Stomach (tissue), 9 donors: ENCODE measurements around the gene BAZ2A. TPM values are rescaled to one million over a fixed set of nuclear protein-coding genes. Genes with fewer than 3 reads are reported as not detected.
"Not testable (repeated sequence)": the region's sequence is repeated elsewhere in the genome, so short reads cannot be mapped to it uniquely, and the experiment has no call there.

Source experiments
- DNase-seq, 2 donors: peaks; one replicate each; pipeline versions ENCODE4 v3.0.0 to v3.0.0-alpha.2; 2013 to 2019
- H3K27ac ChIP-seq, 5 donors: fragments of 200-600 bp in 4 of 5; sonication (generic) in 4 of 5; one replicate each; pipeline ENCODE4 v1.5.1; 2013 to 2019; ENCODE audit warnings: mild to moderate bottlenecking in 1 of 5, moderate library complexity in 1 of 5
- H3K27me3 ChIP-seq, 3 donors: fragments of 200-600 bp; sonication (generic); one replicate each; pipeline ENCODE4 v1.5.1; 2017 to 2019; ENCODE audit warnings: mixed run types in 1 of 3
- H3K36me3 ChIP-seq, 4 donors: fragments of 200-600 bp; sonication (generic); 1 replicate in 3 of 4; 2 replicates in 1 of 4; pipeline ENCODE4 v1.5.1; 2016 to 2019
- H3K4me1 ChIP-seq, 4 donors: fragments of 200-600 bp; sonication (generic); one replicate each; pipeline ENCODE4 v1.5.1; 2016 to 2019
- H3K4me3 ChIP-seq, 4 donors: fragments of 200-600 bp; sonication (generic) in 3 of 4; one replicate each; pipeline ENCODE4 v1.5.1; 2016 to 2019; ENCODE audit warnings: mild to moderate bottlenecking in 1 of 4
- H3K9me3 ChIP-seq, 4 donors: fragments of 200-600 bp; sonication (generic); one replicate each; pipeline ENCODE4 v1.5.1; 2016 to 2019
- EP300 ChIP-seq: sonication (generic); formaldehyde crosslinking; IDR thresholded peaks from one replicate; pipeline ENCODE4 v1.6.1; 2017; ENCODE audit warnings: antibody characterized with exemption
- POLR2A ChIP-seq, 4 donors: fragments of 450-650 bp; IDR thresholded peaks; one replicate each; pipeline ENCODE4 v1.6.1; 2016; ENCODE audit warnings: antibody characterized with exemption in 4 of 4, control low read depth in 2 of 4, mild to moderate bottlenecking in 1 of 4, moderate library complexity in 1 of 4
- POLR2AphosphoS5 ChIP-seq, 3 donors: sonication (generic); formaldehyde crosslinking; IDR thresholded peaks; one replicate each; pipeline ENCODE4 v1.6.1; 2016; ENCODE audit warnings: antibody characterized with exemption in 3 of 3
- WGBS, 5 donors: extraction: QIAGEN DNeasy Blood & Tissue Kit in 3 of 5; methylation state at CpG; one replicate each; pipeline versions ENCODE4 v1.1.5 to v1.1.7; 2013 to 2018; 5-methylcytosine and 5-hydroxymethylcytosine counted together
- intact Hi-C: fragments of 100-400 bp; cut with DNase I; formaldehyde crosslinking; loops from one replicate; pipeline ENCODE4 v1.15.1; 2023; ENCODE audit warnings: low total_unique reads
- polyA plus RNA-seq, 3 donors: library from polyadenylated mRNA; stranded (reverse); fragments of 200-250 nt; gene quantifications; one replicate each; pipeline ENCODE4 v1.2.3, GENCODE V29; 2013
- total RNA-seq, 5 donors: library from RNA; depleted of rRNA; stranded (reverse); fragments of >200 nt; gene quantifications; one replicate each; pipeline versions ENCODE4 v1.1.0 to v1.2.3, GENCODE V29; 2014 to 2016
- TF ChIP-seq, protein P1 (sequence below), 7 experiments: fragments of 450-650 bp in 4 of 7; fragments of 200-600 bp in 3 of 7; sonication (generic) in 3 of 7; IDR thresholded peaks; one replicate each; pipeline ENCODE4 v1.5.1; 2016 to 2019; ENCODE audit warnings: antibody characterized with exemption in 7 of 7, control low read depth in 2 of 7, mild to moderate bottlenecking in 1 of 7
- donor health status: healthy with polysubstance abuse.
- donor health status: Bipolar disorder and iron deficiency.
- donor health status: healthy.

BAZ2A gene
- total and polyA plus RNA-seq, 8 donors, result 9.5 to 158 (median 75.5) TPM

DNA sequence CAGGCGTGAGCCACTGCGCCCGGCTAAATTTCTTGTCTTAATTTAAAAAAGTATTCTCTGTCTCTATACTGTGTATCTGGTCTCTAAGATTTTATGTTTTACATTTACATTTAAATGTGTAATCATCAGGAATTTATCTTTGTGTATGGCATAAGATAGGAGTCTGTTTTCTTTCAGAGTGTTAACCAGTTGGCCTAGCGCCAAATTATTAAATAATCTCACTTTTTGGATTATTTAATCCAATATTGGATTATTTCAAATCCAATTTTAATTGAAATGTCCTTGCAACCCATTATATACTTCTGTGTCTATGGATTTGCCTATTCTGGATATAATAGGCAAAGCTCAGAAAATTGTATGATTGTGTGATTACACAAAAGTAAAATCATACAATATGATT is 45.0 kb downstream of the BAZ2A start:
- intact Hi-C loops, result no loop called here
- no peak overlapping the region for H3K4me3 ChIP-seq
- TF ChIP-seq POLR2A (IDR thresholded peaks at IDR 0.05) (no peak), POLR2AphosphoS5 (IDR thresholded peaks at IDR 0.05) (no peak), EP300 (no peak)
- TF ChIP-seq, protein P1, sequence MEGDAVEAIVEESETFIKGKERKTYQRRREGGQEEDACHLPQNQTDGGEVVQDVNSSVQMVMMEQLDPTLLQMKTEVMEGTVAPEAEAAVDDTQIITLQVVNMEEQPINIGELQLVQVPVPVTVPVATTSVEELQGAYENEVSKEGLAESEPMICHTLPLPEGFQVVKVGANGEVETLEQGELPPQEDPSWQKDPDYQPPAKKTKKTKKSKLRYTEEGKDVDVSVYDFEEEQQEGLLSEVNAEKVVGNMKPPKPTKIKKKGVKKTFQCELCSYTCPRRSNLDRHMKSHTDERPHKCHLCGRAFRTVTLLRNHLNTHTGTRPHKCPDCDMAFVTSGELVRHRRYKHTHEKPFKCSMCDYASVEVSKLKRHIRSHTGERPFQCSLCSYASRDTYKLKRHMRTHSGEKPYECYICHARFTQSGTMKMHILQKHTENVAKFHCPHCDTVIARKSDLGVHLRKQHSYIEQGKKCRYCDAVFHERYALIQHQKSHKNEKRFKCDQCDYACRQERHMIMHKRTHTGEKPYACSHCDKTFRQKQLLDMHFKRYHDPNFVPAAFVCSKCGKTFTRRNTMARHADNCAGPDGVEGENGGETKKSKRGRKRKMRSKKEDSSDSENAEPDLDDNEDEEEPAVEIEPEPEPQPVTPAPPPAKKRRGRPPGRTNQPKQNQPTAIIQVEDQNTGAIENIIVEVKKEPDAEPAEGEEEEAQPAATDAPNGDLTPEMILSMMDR (IDR thresholded peaks at IDR 0.05), result no peak
- peaks cover 21 to 87% (median 71%) of the 10 kb centered on the region in 4 donors for H3K36me3 ChIP-seq
- no peak for DNase-seq
- WGBS, 5 donors, result 78 to 90% (median 84%) methylated on average over 4 of the region's 4 CpGs
- H3K4me1 ChIP-seq, result no peaks in the 10 kb centered on the region
- no peaks in the 10 kb centered on the region for H3K9me3 ChIP-seq
- H3K27me3 ChIP-seq, result no peaks in the 10 kb centered on the region
- H3K27ac ChIP-seq, result no peak overlapping the region

DNA sequence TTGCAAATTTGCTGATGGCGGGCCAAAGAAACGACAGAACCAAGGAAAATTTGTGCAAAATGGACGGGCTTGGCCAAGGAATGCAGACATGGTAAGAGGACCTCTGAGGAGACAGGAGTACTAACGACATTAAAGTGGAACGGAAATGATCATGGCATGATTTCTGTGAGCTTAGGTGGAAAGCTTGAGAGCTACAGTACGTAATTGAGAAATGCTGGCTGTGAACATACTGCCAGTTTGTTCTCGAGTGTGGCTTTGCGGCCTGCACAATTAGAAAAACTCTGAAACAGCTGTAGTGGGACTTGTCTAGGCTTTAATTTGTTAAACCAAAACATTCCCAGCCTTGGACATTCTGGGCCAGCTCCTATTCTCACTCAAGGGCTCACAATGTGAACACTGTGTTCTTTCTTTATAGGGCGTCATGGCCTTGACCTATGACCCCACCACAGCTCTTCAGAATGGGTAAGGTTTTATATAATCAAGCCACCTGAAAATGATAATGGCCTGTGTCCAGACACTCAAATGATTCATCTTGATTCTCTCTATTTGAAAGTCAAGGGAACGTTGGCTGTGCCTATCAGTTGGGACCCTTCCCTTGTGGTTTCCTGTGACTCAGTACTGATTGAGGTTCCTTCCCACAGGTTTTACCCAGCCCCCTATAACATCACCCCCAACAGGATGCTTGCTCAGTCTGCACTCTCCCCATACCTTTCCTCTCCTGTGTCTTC is 48.5 kb downstream of the BAZ2A start:
- 78 to 86% (median 82%) methylated on average over 10 of the region's 10 CpGs for WGBS, 5 donors
- H3K4me1 ChIP-seq, result no peaks in the 10 kb centered on the region
- intact Hi-C loops, result no loop called here
- peaks cover 0 to 67% (median 47%) of the 10 kb centered on the region in 4 donors for H3K36me3 ChIP-seq
- no peak for DNase-seq
- no peaks in the 10 kb centered on the region for H3K27me3 ChIP-seq
- H3K9me3 ChIP-seq, result no peaks in the 10 kb centered on the region
- H3K4me3 ChIP-seq, result no peak overlapping the region
- peak overlapping the region in 1 of 5 donors; percentile 4 for H3K27ac ChIP-seq
- TF ChIP-seq EP300, result no peak
- TF ChIP-seq, protein P1 (IDR thresholded peaks at IDR 0.05), result no peak
- no peak for TF ChIP-seq POLR2A (IDR thresholded peaks at IDR 0.05)
- no peak for TF ChIP-seq POLR2AphosphoS5 (IDR thresholded peaks at IDR 0.05)

GRCh38 chr12:56578983-56579546 is 51.1 kb downstream of the BAZ2A start:
- Histone ChIP-seq H3K9me3 (no peaks in the 10 kb centered on the region), H3K27me3 (no peaks in the 10 kb centered on the region), H3K36me3 (peaks cover 0 to 77% (median 58%) of the 10 kb centered on the region in 4 donors), H3K27ac (no peak overlapping the region), H3K4me1 (no peaks in the 10 kb centered on the region), H3K4me3 (no peak overlapping the region)
- WGBS, 5 donors, result 89 to 96% (median 93%) methylated on average over 10 of the region's 10 CpGs
- DNase-seq, result no peak
- intact Hi-C loops, result no loop called here
- TF ChIP-seq, protein P1 (IDR thresholded peaks at IDR 0.05), result no peak
- TF ChIP-seq EP300, result no peak
- TF ChIP-seq POLR2AphosphoS5 (IDR thresholded peaks at IDR 0.05), result no peak
- TF ChIP-seq POLR2A (IDR thresholded peaks at IDR 0.05), result no peak

DNA sequence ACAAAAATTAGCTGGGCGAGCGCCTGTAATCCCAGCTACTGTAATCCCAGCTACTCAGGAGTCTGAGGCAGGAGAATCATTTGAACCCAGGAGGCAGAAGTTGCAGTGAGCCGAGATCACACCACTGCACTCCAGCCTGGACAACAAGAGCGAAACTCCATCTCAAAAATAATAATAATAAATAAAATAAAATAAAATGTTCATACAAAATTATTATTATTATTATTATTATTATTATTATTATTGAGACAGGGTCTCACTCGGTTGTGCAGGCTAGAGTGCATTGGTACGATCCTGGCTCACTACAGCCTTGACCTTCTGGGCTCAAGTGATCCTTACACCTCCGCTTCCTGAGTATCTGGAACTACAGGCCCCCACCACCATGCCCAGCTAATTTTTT is 52.9 kb downstream of the BAZ2A start:
- H3K27me3 ChIP-seq, H3K27ac ChIP-seq, intact Hi-C loops: not testable (repeated sequence)

DNA sequence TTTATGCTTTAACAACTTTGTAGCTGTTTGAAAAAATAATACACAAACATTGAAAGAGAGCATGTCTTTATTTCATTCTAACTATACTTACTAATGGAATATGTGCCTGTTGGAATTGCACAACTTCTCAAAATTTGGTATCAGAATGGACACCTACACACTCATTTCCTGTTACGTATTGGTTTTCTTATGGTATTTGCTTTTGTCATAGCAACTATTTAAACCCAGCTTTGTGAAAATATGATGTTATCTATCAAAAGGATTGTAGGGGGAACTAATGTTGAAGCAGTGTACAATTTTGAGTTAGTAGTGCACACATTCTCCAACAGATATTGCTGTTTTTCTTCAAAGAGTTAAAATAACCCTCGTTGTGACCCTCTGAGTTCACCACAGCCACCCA is 55.9 kb downstream of the BAZ2A start:
- 55 to 64% (median 57%) methylated on average over 2 of the region's 2 CpGs for WGBS, 5 donors
- Histone ChIP-seq H3K4me1 (peaks cover 0 to 28% (median 3%) of the 10 kb centered on the region in 4 donors), H3K9me3 (no peaks in the 10 kb centered on the region), H3K4me3 (no peak overlapping the region), H3K27me3 (no peaks in the 10 kb centered on the region), H3K27ac (no peak overlapping the region), H3K36me3 (peaks cover 0 to 52% (median 42%) of the 10 kb centered on the region in 4 donors)
- DNase-seq, result no peak
- intact Hi-C loops, result loop anchor here (5.0 kb wide), 1 partner anchor 62 kb away; no protein-coding TSS in a partner anchor
- TF ChIP-seq, protein P1 (IDR thresholded peaks at IDR 0.05), result no peak
- TF ChIP-seq POLR2AphosphoS5 (IDR thresholded peaks at IDR 0.05) (no peak), POLR2A (IDR thresholded peaks at IDR 0.05) (no peak), EP300 (no peak)

More for the DNA sequence above, 52.9 kb downstream of the BAZ2A start:
- Histone ChIP-seq H3K4me1 (peaks cover 0 to 10% (median 0%) of the 10 kb centered on the region in 4 donors), H3K36me3 (peaks cover 0 to 62% (median 47%) of the 10 kb centered on the region in 4 donors)
- 91 to 99% (median 97%) methylated on average over 7 of the region's 7 CpGs for WGBS, 5 donors
- not testable (repeated sequence) for DNase-seq, H3K4me3 ChIP-seq, H3K9me3 ChIP-seq
